Dedifferentiated amniotic fluid mesenchymal stem cell (primary cell): Measurements from ENCODE around the gene THBS4.

Experiments
- DNase-seq: peaks from one replicate; pipeline ENCODE4 v3.0.0-alpha.2; 2016; ENCODE audit errors: extremely low spot score

The THBS4 gene

GRCh38 chr5:80034962-80035821, at the start of gene THBS4:
Gene THBS4 (plus strand): TSS chr5:80035348. CDS start chr5:80035538, 190 bp downstream.
- no peak for DNase-seq

DNA sequence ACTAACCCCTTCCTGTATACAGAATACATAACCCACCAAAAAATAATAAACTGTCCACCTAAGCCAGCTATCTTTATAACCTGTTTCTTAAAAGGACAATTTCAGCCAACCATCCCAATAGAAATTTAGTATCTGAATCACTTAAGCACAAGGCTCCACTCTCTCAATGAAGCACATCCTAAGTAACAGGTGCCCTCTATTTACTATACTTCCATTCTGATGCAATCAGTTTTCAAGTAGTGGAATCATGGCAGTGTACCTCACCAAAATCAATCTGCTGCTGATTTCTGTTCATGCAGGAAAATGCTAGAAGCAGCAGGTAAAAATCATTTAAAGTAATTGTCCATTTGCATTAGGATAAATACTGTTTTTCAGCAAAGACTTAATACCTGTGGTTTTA, 48.9 kb upstream of the THBS4 start:
- DNase-seq = no peak

DNA sequence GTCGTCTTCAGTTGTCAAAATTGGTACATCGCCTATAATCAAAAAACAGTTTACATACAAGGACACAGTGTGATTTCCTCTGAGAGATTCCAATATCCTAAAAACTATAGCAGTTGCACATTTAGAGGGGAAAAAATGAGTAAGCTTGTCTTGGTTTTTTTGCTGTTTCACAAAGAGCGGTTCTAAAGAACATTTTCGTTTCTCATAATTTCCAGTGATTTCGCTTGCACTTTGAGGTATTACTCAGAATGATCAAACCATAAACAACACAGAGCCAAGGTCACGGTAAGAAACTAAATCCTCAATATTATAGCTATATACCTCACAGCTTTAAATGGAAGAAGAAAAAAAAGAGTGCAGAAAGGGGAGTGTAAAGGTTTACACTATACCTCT, 44.9 kb upstream of the THBS4 start:
- DNase-seq = peak; percentile 21

- peak; percentile 83 for DNase-seq
Measured at GRCh38 chr5:79990598-79991507, 44.3 kb upstream of the THBS4 start, which contains the start of gene MTX3. Gene MTX3 (minus strand): TSS chr5:79991262. CDS start chr5:79991238, 24 bp downstream.

DNA sequence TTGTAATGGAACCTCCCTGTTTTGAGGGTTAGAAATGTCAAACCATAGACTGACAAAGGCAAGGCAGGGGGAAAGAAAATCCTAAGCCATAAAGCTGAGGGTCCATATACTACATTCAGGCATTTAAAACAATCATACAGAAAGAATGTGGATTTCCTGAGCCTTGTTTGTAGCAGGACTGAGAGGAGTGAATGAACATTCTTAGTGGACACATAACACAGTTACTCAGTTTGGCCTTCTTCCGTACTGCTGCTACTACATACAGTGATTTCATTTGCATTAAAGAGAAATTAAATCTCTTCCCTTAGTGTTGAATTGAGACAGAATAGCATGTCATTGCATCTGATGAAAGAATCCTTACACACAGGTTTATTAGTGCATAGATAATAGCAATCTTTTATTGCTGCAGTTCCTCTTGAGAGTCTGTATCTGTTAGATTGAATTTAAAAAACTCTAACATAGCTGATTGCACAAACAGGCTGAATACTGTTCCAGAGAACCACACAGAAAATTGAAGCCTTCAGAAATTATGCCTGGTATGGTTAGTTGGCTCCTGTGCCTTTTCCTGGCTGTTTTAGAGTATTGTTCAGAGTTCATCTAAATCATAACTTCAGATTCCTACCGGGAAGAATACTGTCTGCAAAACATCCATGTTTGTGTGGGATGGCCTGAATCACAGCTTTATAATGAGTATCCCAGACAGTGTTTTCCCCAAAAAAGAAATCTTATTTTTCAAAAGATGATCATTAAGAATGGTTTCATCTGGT, 42.1 kb upstream of the THBS4 start:
- no peak for DNase-seq

DNA sequence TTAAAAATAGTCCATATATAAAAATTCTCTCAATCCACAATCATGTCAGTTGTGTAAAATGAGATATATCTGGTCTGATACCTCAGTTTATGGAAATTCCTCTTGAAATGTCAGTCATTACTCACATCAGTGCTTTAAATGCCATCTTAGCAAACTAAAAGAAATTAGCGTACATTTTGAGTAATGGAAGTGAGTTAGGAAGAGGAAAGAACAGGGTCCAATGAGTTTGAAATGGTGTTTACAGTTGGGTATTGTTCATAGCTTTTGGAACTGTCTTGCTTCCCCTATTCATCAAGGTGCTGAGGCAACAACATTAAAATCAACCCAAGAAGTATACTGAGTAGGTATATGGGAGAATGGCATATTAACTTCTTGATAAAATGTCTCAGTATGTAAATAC, 35.4 kb upstream of the THBS4 start:
- DNase-seq = no peak

- DNase-seq = no peak
Measured at GRCh38 chr5:80002677-80003076, 32.5 kb upstream of the THBS4 start.

- no peak for DNase-seq
Measured at GRCh38 chr5:80008995-80009765, 26.0 kb upstream of the THBS4 start.

DNA sequence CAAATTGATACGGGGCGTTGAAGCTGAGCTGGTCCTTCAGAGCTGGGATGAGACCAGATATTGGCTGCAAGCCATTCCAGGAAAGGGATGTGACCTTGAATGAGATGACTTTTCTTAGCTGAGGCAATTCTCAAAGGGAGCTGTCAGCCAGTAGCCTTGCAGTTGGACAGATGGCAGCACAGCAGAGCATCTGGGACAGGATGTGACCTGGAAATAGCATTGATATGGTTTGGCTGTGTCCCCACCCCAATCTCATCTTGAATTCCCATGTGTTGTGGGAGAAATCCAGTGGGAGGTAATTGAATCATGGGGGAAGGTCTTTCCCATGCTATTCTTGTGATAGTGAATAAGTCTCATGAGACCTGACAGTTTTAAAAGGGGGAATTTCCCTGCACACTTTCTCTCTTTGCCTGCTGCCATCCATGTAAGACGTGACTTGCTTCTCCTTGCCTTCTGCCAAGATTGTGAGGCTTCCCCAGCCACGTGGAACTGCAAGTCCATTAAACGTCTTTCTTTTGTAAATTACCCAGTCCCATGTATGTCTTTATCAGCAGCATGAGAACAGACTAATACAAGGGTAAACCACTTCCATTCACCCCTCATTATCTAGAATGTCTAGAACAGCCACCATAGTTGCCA, 24.3 kb upstream of the THBS4 start:
- DNase-seq = no peak

GRCh38 chr5:80025069-80025468, 10.1 kb upstream of the THBS4 start:
- no peak for DNase-seq

GRCh38 chr5:80026841-80027240, 8.3 kb upstream of the THBS4 start:
- no peak for DNase-seq

- no peak for DNase-seq
Measured at GRCh38 chr5:80031109-80031508, 4.0 kb upstream of the THBS4 start.

DNA sequence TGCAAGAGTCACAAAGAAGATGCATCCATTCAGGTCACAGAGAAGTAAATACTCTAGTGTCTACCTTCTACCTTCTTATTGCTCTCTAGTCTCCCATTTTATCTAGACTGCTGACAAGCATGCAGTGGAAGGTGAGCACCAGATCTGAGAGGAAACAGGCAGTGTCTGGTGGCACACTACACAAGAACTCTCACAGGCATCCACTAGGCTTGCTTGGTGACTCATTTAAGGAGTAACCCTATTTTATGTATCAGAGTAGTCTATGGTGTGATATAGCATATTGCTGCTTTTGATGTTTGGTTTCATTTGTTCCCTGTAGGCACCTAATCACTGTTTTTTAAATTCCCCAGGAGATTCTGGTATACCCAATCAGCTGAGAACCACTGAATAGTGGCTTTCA, 1.6 kb upstream of the THBS4 start:
- no peak for DNase-seq

- DNase-seq = no peak
Measured at GRCh38 chr5:80034559-80034958, 589 bp upstream of the THBS4 start.

GRCh38 chr5:80035839-80036238, 691 bp downstream of the THBS4 start:
- no peak for DNase-seq

DNA sequence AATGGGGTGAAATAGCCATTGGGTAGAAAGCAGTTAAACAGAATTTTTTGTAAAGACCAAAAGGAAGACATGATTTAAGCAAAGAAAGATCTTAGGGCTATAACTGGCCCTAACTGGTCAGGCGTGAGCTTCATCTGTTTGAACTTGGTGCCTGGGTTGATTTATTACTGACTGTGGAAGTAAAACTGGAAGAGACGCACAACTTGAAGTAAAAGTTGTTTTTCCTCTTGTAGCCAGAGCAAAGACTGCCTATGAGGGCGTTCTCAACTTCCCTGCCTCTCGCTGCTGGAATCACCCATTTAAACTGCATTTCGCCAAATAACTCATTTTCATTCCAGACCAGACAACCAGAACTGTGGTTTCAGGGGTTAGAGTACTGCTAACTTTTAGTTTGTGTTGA, 1.5 kb downstream of the THBS4 start:
- no peak for DNase-seq

GRCh38 chr5:80037366-80037765, 2.2 kb downstream of the THBS4 start:
- no peak for DNase-seq

DNA sequence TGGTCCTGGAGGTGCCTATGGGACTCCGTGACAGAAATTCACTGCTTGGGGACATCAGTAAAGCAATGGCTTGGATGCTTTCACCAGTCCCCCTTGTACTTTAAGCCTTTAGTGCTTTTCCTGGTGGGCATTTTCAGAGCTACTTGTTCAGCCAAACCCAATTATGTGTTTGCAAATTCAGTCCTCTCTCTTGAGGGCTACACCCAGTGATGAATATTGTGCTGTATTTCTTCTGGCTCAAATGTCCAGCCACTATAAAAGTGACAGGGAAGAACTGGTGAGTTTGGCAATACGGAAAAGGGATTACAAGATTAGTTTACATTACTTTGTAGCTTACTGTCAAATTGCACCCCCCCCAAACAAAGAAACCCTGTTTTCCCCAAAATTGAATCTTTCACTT, 4.5 kb downstream of the THBS4 start:
- no peak for DNase-seq

DNA sequence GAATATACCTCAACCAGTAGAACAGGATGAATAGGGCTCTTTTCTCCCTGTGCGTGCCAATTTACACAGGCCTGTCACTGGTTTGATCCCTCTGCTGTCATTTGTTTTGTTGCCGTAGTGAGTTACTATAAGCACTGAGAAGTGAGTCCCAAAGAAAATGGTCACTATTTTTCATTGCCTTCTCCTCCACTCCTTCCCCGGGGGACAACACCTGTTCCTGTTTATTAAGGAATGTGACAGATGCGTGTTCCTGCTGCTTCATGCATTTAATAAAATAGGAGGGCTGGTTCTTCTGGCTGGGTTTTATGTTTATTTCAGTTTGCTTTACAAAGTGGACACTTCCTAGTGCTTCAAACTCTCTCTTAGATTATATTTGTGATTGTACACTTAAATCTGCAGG, 6.4 kb downstream of the THBS4 start:
- DNase-seq = no peak

GRCh38 chr5:80042330-80042729, 7.2 kb downstream of the THBS4 start:
- no peak for DNase-seq

DNA sequence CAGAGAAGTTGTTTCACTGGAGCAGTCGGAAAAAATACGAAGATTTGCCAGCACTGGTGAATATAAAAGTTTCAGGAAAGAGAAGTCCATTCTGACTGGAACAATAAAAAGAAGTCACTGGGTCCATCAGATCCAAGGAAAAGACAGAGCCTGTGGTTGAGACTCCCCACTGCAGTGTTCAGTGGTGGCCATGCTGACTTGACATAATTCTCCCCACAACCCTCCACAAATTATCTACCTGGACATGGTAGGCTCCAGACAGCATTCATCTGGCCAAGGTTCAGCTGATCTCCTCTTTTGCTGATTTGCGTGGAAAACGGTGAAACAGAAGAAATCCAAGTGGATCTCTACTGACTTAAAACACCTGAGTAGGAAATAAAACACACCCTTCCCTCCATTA, 8.0 kb downstream of the THBS4 start:
- DNase-seq = no peak
